Glomerular visceral epithelial cell (primary cell): ENCODE results near the gene ELANE.

Experiments
- DNase-seq: peaks from one replicate; pipeline ENCODE4 v3.0.0-alpha.2; 2016; ENCODE audit errors: extremely low spot score

Gene ELANE

DNA sequence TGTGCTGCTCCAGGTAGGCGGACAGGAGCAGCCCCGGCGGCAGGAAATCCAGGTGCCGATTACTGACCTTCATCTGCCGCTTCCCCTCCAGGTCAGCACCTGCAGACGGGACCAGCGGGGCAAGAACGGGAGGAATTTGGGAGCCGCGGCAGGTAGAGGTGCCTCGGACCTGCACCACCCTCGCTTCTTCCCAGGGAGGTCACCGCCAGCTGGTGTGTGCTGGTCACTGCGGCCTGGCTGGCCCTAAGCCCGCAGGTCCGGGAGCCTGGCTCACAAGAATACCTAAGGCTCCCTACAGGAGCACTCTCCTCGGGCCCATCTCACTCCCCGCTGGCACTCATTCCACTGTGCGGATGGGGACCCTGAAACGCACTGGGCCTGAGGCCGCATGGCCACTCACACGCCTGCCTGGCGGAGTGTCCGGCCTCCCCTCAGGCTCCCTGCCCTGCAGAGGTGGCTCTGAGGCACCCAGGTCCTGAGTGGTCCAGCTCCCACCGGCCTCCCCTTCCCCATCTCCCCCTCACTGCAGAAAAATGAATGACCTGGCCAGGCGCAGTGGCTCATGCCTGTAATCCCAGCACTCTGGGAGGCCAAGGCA lies 45.4 kb downstream of the ELANE start:
- DNase-seq: no peak

DNA sequence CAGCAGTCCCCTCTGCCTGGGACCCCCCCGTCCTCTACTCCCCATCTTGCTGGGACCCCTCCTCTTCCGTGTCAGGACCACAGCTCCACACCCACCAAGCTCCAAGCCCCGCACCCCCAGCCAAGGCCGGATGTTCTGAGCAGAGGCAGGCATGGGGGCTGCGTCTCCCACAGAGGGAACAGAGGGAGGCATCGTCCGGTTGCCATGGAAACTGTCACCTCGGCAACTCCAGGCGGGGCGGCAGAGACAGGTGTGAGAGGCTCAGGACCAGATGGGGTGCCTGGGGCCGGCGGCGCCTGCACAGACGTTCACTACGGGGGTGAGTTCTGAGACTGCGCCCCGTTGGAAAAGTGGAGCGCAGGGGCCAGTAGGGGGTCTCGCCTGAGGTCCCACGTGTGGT lies 46.6 kb downstream of the ELANE start:
- DNase-seq: no peak

DNA sequence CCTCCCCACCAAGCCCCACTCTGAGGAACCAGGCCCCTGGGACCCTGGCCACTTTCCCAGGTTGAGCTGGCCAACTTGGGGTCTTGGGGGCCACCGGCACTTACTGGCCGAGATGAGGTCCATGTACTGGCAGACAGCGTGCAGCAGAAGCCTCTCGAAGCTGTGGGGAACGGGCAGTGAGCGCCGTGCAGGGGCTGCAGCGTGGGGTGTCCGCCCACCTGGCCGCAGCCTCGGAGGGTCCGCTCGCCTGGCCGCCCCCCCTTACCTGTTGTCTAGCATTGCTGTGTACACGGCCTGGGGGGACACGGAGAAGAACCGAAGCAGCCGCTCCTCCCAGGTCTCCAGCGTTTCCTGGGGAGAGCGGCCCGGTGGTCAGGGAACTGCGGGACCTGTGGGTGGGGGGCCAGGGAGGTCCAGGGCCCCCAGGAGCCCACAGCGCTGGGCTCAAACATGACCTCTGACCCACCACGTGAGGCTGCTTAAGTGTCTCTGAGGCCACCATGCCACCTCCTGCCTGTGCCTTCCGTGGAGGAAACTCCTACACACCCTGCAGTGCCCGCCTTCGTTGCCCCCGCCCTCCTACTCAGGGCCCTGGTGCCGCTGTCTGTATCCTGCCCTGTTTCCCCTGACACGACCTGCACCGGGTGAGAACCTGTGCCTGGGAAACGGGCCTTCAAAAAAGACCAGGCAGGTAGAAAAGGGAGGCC lies 47.4 kb downstream of the ELANE start:
- no peak for DNase-seq

DNA sequence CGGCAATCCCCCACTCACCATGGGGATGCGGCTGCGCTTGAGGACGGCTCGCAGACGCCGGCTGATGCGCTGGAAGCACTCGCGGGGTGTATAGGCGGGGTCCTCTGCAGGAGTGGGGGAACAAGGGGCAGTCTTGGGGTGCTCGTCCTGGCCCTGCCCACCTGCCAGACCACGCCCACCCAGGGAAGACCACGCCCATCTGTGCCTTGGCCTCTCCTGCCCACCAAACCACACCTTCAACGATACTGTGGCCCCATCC lies 47.9 kb downstream of the ELANE start:
- no peak for DNase-seq

DNA sequence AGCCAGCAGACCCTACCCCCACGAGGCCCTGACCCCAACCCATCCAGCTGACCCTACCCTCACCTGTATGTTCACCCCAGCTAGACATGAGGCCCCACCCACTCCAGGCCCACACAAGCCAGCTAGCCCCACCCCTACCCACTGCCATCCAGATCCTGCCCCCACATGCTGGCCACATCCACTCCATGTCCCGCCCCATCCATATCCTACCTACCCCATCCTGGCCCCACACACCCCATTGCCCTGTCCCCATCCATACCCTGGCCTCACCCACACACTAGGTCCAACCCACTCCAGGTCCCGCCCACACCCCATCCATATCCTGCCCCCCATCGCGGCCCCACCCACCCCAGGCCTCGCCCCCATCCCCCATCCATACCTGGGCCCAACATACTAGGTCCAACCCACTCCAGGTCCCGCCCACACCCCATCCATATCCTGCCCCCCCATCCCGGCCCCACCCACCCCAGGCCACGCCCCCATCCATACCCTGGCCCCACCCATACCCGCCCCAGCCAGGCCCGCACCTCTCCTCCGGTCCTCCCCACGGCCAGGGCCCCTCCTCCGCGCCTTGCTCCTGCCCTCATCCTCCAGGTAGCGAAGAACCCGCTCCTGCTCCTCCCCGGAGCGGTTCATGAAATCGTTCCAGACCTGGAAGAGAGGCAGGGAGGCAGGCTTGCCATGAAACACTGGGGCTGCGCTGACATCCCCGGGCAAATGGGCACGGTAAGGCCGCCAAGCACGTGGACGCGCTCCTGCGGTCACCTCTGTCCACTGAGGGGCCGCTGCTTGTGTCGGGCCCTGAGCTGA lies 48.4 kb downstream of the ELANE start:
- DNase-seq: no peak

DNA sequence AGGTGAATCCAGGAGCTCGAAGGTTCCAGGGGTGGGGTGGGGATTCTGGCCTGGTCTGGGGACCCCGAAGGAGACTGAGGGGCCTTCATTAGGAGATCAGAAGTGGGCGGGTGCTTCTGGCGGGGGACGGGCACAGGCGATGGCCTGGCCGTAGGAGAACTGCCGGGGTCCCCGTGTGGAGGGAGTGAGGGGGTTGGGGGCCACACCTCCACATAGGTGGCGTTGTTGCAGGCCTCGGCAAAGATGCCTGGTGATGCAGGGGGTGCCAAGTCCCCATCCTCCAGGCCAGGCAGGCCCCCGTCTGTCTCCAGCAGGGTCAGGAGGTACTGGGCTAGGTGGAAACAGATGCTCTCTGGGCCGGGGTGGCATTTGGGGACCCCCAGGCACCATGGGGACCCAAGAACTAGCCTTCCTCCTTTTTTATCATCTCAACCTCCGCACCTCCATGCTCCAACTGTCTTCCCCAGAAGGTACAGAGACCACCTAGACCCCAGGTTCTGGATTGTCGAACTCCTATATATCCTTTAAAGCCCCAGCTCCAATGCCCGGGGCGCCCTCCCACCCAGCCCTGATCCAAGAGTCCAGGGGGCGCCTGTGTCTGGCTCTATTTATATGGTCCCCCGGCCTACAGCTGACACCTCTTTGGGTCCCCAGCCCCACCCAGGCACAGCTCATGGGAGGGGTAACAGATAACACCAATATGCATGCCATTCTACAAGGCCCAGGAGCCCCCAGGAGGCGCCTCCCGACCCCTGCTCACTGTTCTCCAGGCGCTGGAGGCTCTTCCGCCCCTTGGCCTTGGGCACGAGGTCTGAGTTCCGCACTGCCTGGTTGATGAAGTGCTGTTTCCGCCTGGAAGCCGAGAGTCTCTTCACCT lies 49.4 kb downstream of the ELANE start:
- no peak for DNase-seq

DNA sequence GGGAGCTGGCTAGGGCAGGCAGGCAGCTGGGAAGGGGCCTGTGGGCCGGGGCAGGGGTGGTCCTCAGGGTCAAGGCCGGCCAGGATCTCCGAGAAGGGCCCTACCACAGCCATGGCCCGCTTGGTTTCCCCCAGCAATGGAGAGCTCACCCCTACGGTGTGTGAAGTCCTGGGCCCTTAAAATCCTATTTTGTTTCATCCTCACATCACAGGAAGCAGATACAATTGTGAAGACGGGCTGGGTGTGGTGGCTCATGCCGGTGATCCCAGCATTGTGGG lies 49.9 kb downstream of the ELANE start:
- DNase-seq: no peak

DNA sequence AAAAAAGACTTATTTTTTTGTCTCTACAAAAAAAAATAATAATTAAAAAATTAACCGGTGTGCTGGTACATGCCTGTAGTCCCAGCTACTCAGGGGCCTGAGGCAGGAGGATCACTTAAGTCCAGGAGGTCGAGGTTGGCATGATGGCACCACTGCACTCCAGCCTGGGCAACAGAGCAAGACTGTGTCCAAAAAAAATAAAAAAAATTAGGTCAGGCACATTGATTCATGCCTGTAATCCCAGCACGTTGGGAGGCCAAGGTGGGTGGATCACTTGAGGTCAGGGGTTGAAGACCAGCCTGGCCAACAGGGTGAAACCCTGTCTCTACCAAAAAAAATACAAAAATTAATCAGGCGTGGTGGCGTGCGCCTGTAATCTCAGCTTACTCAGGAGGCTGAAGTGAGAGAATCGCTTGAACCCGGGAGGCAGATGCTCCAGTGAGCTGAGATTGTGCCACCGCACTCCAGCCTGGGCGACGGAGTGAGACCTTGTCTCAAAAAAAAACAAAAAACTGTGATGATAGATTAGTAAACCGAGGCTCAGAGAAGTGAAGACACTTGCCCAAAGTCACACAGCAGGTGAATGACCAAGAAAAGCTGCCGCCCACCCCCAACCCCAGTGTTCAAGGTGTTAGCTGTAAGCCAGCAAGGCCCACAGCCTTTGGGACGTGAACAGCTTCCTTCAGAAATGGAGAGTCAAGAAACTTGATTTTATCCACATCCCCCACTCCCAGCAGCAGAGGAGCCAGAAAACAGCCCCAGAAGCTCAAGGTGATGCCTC lies 50.5 kb downstream of the ELANE start:
- DNase-seq: no peak

DNA sequence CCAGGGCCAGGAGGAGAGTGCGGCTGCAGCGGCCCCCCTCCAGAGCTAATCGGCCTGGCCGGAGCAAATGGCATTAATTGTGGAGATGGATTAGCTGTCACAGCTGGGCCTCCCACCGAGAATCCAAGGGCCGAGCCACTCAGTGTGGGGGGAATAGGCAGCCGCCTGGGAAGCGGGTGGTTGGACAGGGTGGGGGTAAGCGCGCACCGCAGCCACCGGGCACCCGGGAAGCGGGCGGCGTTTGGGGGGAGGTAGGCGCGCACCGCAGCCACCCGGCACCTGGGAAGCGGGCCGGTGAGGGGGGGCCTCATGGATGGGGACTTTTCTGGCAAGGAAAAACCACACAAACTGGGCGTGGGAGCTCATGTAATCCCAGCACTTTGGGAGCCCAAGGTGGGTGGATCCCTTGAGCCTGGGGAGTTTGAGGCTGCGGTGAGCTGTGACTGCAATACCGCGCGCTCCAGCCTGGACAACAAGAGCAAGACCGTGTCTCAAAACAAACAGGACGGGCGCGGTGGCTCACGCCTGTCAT lies 51.2 kb downstream of the ELANE start:
- DNase-seq: no peak

DNA sequence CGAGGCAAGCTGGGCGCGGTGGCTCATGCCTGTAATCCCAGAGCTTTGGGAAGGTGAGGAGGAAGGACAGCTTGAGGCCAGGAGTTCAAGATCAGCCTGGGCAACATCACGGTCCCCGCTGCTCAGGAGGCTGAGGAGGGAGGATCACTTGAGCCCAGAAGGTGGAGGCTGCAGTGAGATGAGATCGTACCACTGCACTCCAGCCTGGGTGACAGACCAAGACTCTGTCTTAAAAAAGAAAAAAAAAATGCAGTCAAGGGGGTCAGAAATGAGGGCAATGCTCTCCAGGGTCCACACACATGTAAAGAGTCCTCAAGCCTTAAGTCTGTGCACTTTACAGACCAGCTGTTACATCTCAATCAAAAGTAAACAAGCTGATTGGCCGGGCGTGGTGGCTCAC lies 52.4 kb downstream of the ELANE start:
- DNase-seq: no peak
